Activated T-helper 2 cell treated with anti-CD3 and anti-CD28 coated beads, Interferon-gamma antibody, Interleukin-2, Interleukin-4, amounts not matched to agents 10 μg/mL and 5 μg/mL and 100 μg/mL, durations not matched to agents 14 hours and 24 hours and 36 hours (primary cell): ENCODE results near the gene EML6. TPM values are rescaled to one million over a fixed set of nuclear protein-coding genes. Genes with fewer than 3 reads are reported as not detected.

Experiments
- DNase-seq: peaks from one replicate; pipeline ENCODE4 v3.0.0; 2021; ENCODE audit warnings: low spot score
- H3K27ac Mint-ChIP-seq: one replicate; pipeline ENCODE4 v1.8.0; 2021; ENCODE audit warnings: mixed read lengths
- H3K27me3 Mint-ChIP-seq: one replicate; pipeline ENCODE4 v1.8.0; 2021; ENCODE audit warnings: low read depth, mixed read lengths
- H3K36me3 Mint-ChIP-seq: one replicate; pipeline ENCODE4 v1.8.0; 2021; ENCODE audit warnings: low read depth, mixed read lengths
- H3K4me1 Mint-ChIP-seq: one replicate; pipeline ENCODE4 v1.8.0; 2021; ENCODE audit warnings: low read depth, mixed read lengths
- H3K4me3 Mint-ChIP-seq: one replicate; pipeline ENCODE4 v1.8.0; 2021; ENCODE audit warnings: low read depth, mild to moderate bottlenecking, moderate library complexity, mixed read lengths
- H3K9me3 Mint-ChIP-seq: one replicate; pipeline ENCODE4 v1.8.0; 2021; ENCODE audit warnings: mixed read lengths
- intact Hi-C: fragments of 100-400 bp; cut with micrococcal nuclease; formaldehyde crosslinking; loops from one replicate; pipeline ENCODE4 v1.15.1; 2023
- total RNA-seq: library from RNA; stranded (reverse); gene quantifications from 2 replicates; pipeline ENCODE4 v1.2.3, GENCODE V29; 2022

EML6 gene
- total RNA-seq, 1 donor from 2014 or later, result 0.23 TPM

DNA sequence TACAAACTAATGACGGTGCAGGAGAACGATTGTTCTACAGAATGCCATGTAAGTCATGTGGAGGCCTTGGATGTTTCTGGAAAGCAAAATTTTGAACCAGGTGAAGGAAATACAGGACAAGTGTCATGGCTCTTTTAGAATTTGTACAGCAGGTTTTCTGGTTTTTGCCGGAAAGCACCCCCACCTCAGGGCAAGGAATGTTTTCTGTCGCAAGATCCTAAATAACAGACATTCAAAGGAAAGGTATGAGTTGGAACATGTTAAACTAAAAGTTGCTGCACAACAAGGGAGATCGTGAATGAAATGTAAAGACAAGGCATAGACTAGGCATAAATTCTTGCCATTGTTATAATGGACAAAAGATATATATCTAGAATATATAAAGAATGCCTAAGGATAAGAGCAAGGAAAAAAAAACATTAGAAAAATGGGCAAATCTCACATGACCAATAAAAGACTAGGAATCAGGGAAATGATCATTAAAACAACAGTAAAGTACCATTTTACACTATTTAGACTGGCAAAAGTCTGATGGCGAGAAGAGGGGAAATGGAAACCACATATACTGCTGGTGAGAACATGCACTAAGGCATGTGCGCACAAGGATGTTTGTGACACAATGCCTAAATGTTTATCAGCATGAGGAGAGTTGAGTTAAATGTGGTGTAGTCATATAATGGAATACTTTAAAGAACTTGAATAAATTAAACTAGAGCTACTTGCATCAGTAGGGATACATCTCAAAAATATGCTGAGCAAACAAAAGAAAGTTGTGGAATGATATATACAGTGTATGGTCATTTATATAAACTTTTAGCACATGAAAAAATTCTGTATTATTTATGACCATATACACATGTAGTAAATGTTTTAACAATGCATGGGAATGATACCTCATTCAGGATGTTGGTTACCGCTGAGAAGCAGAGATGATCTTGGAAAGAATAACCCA is 127.0 kb downstream of the EML6 start:
- no peak overlapping the region for H3K4me3 Mint-ChIP-seq

DNA sequence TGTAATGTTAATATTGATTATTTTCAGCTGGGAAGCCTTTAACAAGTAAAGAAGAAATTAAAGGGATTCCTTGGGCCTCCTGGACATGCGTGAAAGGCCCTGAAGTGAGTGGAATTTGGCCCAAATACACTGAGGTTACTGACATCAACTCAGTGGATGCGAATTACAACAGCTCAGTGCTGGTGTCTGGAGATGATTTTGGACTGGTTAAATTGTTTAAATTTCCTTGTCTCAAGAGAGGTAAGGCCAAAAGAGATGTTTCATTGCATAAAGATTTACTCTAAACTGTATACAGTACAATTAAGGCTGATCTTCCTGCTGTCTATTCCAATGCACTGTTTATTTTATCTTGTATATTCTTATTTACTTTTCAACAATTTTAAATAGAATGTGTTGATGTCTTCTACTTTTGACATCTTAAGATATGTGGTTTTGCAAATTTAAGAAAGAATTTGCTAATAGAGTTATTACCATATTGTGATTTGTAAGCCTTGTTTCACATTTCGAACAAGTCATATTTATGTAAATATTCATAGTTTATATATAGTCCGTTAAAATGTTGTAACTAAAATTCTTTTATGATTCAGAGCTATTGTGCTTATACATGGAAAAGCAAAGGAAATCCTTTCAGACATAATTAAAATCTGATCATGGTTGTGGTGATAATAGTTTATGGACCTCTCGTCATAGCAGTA is 130.3 kb downstream of the EML6 start:
- intact Hi-C loops, result no loop called here

More for the DNA sequence above, 127.0 kb downstream of the EML6 start:
- Mint-ChIP-seq H3K27ac (no peak overlapping the region), H3K27me3 (peaks cover 4% of the 10 kb centered on the region), H3K4me1 (no peaks in the 10 kb centered on the region), H3K9me3 (no peaks in the 10 kb centered on the region), H3K36me3 (no peaks in the 10 kb centered on the region)
- intact Hi-C loops, result no loop called here
- no peak for DNase-seq

DNA sequence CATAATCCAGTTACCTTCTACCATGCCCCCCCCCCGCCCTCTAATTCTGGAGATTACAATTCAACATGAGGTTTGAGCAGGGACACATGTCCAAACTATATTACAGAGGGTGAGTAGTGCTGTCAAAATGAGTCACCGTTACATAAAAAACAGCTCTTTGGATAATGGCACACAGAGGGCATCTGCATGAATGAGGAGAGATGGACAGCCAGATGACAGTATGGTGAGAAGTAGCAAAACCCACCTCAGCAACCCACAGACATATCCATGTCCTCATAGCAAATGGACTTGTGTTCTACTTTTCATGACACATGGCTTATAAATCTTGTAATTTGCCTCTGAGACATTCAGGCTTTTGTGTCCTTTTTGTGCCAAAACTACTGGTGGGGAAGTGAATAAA is 132.0 kb downstream of the EML6 start:
- Mint-ChIP-seq H3K36me3 (no peaks in the 10 kb centered on the region), H3K4me3 (no peak overlapping the region), H3K4me1 (no peaks in the 10 kb centered on the region), H3K27me3 (peaks cover 4% of the 10 kb centered on the region), H3K9me3 (no peaks in the 10 kb centered on the region), H3K27ac (no peak overlapping the region)
- no peak for DNase-seq
- intact Hi-C loops, result no loop called here

More for the DNA sequence above, 130.3 kb downstream of the EML6 start:
- Mint-ChIP-seq H3K9me3 (no peaks in the 10 kb centered on the region), H3K27ac (no peak overlapping the region), H3K4me3 (no peak overlapping the region), H3K4me1 (no peaks in the 10 kb centered on the region), H3K27me3 (peaks cover 4% of the 10 kb centered on the region), H3K36me3 (no peaks in the 10 kb centered on the region)
- no peak for DNase-seq

DNA sequence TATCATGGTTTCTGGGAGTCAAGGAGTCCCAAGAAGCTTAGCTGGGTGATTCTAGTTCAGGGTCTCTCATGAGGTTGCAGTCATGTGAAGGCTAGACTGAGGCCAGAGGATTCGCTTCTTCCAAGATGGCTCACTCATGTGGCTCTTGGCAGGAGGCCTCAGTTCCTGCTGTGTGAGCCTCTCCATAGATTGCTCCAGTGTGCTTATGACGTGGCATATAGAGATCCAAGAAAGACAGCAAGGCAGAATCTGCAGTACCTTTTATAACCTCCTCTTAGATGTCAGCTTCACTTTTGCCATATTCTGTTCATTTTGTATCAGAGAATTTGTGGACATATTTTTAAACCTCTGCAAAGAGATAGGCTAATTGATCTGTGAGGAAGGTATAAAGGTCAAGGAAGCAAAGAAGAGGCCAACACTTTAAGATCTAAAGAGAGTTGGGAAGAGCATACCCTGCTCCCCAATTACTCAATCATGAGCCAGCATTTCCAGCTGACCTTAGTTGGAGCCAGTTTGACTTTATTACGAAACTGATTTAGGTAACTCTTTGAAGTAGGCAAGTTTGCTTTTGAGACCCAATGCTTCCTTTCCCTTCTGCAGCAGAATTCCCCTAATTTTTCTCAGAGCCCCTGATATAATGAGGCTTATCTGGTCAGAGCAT is 134.7 kb downstream of the EML6 start:
- intact Hi-C loops, result no loop called here
- Mint-ChIP-seq H3K27ac (no peak overlapping the region), H3K4me1 (no peaks in the 10 kb centered on the region), H3K9me3 (no peaks in the 10 kb centered on the region), H3K4me3 (no peak overlapping the region), H3K36me3 (no peaks in the 10 kb centered on the region), H3K27me3 (peaks cover 3% of the 10 kb centered on the region)
- no peak for DNase-seq

DNA sequence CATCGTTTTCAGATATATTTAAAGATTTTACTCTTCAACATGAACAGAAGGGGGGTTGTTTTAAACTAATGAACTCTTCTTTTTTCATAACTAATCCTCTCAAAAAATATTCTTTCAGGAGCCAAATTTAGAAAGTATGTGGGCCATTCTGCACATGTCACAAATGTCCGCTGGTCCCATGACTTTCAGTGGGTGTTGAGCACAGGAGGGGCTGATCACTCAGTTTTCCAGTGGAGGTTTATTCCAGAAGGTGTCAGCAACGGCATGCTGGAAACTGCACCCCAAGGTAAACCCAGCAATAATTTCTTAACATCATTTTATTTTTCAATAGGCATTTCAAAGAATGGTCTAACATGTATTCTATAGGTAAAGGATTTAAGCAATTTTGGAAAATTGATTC is 136.0 kb downstream of the EML6 start:
- Mint-ChIP-seq H3K4me3 (no peak overlapping the region), H3K4me1 (no peaks in the 10 kb centered on the region), H3K9me3 (no peaks in the 10 kb centered on the region), H3K27ac (no peak overlapping the region), H3K27me3 (peaks cover 3% of the 10 kb centered on the region), H3K36me3 (no peaks in the 10 kb centered on the region)
- intact Hi-C loops, result no loop called here
- no peak for DNase-seq

DNA sequence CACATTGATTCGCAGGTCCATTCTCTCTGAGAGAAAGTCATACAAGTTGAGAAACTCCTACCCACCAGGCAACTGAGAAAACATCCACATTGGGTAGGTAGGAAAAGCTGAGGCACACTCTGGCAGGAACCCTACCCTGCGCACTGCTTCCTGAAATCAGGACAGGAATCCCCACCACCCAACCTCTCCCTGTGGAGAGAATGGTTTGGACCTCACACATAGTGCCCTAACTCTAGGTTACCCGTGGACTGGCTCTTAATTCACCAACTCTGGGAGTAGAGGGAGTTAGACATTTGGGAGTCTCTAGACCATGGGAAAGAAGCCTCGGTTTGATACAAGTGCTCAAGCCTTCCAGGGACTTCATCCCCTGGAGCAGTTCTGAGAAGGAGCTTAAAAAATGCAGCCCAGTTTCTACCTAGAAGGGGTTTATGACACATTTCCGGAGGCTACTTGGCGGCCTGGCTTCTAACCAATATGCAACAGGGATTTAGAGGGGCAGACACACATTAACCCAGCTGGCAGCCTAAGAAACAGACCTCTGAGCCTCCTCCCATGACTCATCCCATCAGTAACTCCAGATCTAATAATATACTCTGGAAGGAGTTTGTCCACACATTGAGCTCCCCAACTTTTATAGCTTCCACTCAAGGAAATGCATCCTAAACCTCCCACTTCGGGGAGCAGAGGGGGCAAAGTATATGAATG is 136.7 kb downstream of the EML6 start:
- Mint-ChIP-seq H3K36me3 (no peaks in the 10 kb centered on the region), H3K9me3 (no peaks in the 10 kb centered on the region), H3K4me1 (no peaks in the 10 kb centered on the region), H3K27ac (no peak overlapping the region), H3K27me3 (peaks cover 3% of the 10 kb centered on the region), H3K4me3 (no peak overlapping the region)
- no peak for DNase-seq
- intact Hi-C loops, result no loop called here

GRCh38 chr2:54862229-54862628 is 138.8 kb downstream of the EML6 start:
- Mint-ChIP-seq H3K4me3 (no peak overlapping the region), H3K9me3 (no peaks in the 10 kb centered on the region), H3K27ac (no peak overlapping the region), H3K4me1 (peaks cover 5% of the 10 kb centered on the region), H3K36me3 (no peaks in the 10 kb centered on the region), H3K27me3 (peaks cover 3% of the 10 kb centered on the region)
- intact Hi-C loops, result no loop called here
- no peak for DNase-seq

DNA sequence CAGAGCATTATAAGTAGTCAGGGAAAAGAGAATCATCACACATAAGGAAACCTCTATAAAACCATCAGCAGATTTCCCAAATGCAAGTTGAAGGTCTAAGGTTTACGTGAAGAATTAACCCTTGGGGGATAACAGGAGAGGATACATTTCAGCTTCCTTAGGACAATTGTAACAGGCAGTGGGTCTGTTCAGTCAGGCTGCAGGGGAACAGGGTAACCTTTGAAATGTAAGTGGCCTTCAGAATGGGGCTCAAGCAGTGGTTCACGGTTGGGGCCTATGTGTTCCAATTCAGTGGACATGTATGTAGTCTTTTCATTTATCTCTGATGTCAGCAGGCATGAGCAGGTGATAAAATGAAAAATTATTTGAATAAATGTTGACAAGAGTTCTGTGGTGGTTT is 139.3 kb downstream of the EML6 start:
- no peak for DNase-seq
- Mint-ChIP-seq H3K27me3 (peaks cover 3% of the 10 kb centered on the region), H3K27ac (no peak overlapping the region), H3K9me3 (no peaks in the 10 kb centered on the region), H3K4me1 (peaks cover 10% of the 10 kb centered on the region), H3K36me3 (no peaks in the 10 kb centered on the region), H3K4me3 (no peak overlapping the region)
- intact Hi-C loops, result no loop called here

DNA sequence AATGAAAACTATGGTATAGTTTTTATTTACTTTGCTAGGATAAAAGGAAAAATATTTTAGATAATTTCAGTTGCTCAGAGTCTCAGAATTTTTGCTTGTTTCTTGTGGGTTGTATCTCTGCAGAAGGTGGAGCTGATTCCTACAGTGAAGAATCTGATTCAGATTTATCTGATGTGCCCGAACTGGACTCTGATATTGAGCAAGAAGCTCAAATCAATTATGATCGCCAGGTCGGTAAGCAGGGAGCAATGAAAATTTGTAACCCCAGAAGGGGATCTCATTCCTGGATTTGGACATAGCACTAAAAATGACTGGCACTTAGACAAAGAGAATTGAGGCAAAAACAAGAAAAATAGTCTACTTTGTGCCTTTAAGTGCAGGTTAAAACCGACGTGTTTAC is 140.2 kb downstream of the EML6 start:
- Mint-ChIP-seq H3K27ac (no peak overlapping the region), H3K36me3 (no peaks in the 10 kb centered on the region), H3K4me1 (peaks cover 11% of the 10 kb centered on the region), H3K4me3 (no peak overlapping the region), H3K27me3 (peaks cover 3% of the 10 kb centered on the region), H3K9me3 (no peaks in the 10 kb centered on the region)
- intact Hi-C loops, result no loop called here
- DNase-seq, result no peak

GRCh38 chr2:54864096-54864495 is 140.6 kb downstream of the EML6 start:
- no peak for DNase-seq
- peaks cover 3% of the 10 kb centered on the region for H3K27me3 Mint-ChIP-seq
- H3K4me1 Mint-ChIP-seq, result peaks cover 11% of the 10 kb centered on the region
- H3K27ac Mint-ChIP-seq, result no peak overlapping the region
- intact Hi-C loops, result no loop called here
- no peaks in the 10 kb centered on the region for H3K9me3 Mint-ChIP-seq
- H3K4me3 Mint-ChIP-seq, result no peak overlapping the region
- H3K36me3 Mint-ChIP-seq, result no peaks in the 10 kb centered on the region

- no peak overlapping the region for H3K4me3 Mint-ChIP-seq
- intact Hi-C loops, result no loop called here
- H3K4me1 Mint-ChIP-seq, result peaks cover 11% of the 10 kb centered on the region
- no peaks in the 10 kb centered on the region for H3K9me3 Mint-ChIP-seq
- no peak for DNase-seq
- no peaks in the 10 kb centered on the region for H3K36me3 Mint-ChIP-seq
- H3K27ac Mint-ChIP-seq, result no peak overlapping the region
- peaks cover 3% of the 10 kb centered on the region for H3K27me3 Mint-ChIP-seq
These were observed 141.3 kb downstream of the EML6 start for GRCh38 chr2:54864727-54865126.

GRCh38 chr2:54866179-54866578 is 142.7 kb downstream of the EML6 start:
- Mint-ChIP-seq H3K27ac (no peak overlapping the region), H3K36me3 (no peaks in the 10 kb centered on the region), H3K27me3 (peaks cover 3% of the 10 kb centered on the region), H3K9me3 (no peaks in the 10 kb centered on the region), H3K4me3 (no peak overlapping the region), H3K4me1 (peaks cover 11% of the 10 kb centered on the region)
- intact Hi-C loops, result no loop called here
- no peak for DNase-seq
